GM20431 (cell line): ENCODE measurements around the gene C1QL1.

Source experiments
- in situ Hi-C: fragments of 300-500 bp; cut with MseI, MboI; formaldehyde crosslinking; loops from one replicate; pipeline ENCODE4 v1.15.0; 2020; ENCODE audit warnings: low sequenced_read_pairs; ENCODE audit not compliant: unreplicated experiment

The C1QL1 gene

DNA sequence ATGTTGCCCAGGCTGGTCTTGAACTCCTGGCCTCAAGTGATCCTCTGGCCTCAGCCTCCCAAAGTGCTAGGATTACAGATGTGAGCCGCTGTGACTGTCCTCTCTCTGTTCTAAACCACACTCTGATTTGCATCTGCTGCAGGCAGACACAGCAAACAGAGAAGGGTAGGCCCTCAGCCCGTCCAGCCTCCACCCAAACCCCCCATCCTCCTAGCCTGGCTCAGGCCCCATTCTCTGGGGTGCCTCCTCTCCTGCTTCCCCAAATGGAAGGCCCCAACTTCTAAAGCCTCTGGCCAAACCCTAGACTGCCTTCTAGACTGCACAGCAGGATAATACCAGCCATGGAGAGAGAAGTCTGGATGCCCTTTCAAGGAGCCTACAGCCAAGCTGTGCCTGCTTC lies 48.7 kb downstream of the C1QL1 start:
- in situ Hi-C loops = loop anchor here (25.0 kb wide), 1 partner anchor 193 kb away; no protein-coding TSS in a partner anchor

DNA sequence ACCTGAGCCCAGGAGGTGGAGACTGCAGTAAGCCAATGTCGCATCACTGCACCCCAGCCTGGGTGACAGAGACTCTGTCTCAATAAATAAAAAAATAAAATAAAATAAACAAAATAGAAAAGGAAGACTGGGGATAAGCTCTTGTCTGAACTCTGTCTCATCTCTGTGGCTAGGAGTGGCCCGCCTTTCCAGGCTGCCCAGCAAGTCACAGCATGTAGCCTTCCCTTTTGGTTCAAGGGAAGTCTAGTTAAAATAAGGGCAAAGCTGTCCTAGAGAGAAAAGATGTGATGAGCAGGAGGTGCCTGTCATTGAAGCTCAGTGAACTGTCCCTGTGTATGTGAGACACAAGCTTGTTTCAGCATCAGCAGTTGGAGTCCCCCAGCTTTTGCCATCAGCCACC lies 50.1 kb downstream of the C1QL1 start:
- in situ Hi-C loops = loop anchor here (25.0 kb wide), 1 partner anchor 194 kb away; no protein-coding TSS in a partner anchor

DNA sequence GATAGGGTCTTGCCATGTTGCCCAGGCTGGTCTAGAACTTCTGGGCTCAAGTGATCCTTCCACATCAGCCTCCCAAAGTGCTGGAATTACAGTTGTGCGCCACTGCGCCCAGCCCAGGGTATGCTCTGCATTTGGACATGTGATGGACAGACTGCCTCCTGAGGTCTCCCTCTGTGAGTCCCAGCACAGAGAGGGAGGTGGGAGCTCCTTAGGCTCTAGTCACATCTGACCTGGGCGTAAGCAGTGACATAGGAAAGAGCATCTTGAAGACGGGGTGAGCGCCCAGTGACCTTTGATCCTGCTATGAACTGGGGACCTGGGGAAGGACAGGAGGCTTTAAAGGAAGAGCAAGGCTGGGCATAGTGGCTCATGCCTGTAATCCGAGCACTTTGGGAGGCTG lies 50.6 kb downstream of the C1QL1 start:
- in situ Hi-C loops = loop anchor here (25.0 kb wide), 1 partner anchor 195 kb away; no protein-coding TSS in a partner anchor

DNA sequence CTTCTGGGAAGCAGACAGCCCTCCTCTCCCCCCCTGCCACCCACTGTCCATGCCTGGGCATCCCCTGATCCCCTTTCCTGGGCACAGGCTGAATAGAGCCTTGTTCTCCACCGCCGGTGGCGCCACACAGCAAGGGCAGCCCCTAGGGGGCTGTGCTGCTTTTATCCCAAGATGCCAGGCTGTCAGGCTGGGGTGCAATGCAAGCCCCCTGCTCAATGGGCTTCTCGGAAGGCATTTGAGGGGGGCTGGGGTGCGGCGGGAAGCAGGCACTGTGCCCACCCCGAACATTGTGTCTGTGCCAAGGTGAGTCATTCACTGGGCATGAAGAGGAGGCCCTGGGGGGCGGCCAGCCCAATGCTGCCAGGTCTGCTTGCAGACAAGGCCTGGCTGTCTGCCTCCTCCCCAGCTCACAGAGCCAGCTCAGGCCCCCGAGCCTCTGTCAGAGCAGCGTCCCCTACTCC lies 51.3 kb downstream of the C1QL1 start:
- in situ Hi-C loops = loop anchor here (25.0 kb wide), 1 partner anchor 195 kb away; no protein-coding TSS in a partner anchor

DNA sequence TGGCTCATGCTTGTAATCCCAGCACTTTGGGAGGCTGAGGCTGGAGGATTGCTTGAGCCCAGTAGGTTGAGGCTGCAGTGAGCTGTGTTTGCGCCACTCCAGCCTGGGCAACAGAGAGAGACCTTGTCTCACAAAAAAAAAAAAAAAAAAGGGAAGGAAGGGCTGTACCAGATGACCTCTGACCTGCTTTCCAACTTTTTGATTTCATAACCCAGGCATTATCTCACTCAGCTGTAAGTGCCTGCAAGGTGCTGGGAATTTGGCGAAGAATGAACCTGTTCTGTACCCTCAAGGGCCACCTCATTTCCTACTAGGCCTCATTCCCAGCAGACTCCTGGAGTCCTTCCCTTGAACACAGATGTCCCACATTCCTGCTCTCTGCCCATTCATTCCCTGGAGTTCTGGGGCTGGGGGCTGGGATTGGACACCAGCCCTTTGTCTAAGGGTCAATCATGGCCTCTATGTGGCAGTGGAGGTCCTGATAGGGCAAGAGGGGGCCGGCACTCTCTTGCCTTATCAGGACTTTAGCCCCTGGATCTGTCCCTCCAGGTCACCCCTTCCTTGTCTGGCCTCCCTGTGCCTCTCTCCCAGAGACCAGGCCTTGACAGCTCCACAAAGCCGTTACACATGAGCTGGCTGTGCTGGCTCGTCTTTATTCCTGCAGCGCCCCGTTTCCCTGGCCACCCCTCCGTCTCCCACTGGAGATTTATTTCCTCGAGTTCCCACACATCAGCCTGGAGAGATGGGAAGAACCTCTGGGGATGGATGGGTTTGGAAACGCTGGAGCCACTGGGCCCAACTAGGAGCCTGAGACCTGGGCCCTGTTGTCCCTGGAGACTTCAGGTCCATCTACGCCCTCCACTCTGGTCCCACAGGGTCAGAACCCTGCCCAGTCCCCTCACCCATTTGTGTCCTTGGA lies 52.0 kb downstream of the C1QL1 start:
- in situ Hi-C loops = loop anchor here (25.0 kb wide), 1 partner anchor 196 kb away; no protein-coding TSS in a partner anchor

DNA sequence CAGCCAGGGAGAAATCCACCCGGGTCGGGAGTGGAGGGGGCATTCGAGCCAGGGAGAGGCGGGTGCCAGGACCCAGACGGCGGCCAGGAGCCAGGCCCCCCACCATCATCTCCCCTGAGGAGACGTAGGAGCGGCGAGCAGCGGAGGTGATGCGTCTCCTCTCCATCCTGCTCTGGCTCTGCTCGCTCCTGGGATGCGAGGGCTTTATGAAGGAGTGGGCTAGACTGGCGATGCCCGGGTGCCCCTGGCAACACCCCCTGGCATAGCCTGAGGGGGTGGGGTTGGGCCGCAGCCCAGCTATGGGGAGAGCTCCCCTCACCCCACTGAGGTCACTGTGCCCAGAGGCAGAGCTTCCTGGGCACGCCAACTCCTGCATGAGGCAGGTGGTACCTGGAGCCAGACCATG lies 52.8 kb downstream of the C1QL1 start, which contains the start of gene GFAP:
TSS of gene GFAP (minus strand) at position 180 of the 406 bp plus-strand sequence. CDS start at position 166, 14 bp downstream.
- in situ Hi-C loops = loop anchor here (25.0 kb wide), 1 partner anchor 197 kb away; no protein-coding TSS in a partner anchor

DNA sequence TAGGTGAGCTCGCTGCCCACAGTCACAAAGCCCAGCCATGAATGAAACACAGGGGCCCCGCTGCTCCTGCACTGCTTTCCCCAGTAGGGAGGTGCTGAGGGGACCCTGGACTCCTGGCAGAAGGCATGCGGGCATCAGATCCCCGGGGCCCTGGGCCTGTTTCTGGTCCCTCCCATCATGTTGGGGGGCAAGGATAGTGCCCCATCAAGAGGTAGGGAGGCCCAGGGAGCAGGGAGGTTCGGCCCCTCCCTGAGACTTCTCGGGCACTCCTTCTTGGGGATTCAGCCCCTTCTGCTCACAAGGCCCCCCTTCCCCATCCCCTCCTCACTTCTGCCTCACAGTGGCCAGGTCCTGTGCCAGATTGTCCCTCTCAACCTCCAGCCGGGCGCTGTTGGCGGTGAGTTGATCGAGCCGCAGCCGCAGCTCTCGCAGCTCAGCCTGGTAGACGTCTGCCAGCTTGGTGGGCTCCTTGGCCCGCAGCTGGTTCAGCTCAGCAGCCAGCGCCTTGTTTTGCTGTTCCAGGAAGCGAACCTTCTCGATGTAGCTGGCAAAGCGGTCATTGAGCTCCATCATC lies 53.3 kb downstream of the C1QL1 start:
- in situ Hi-C loops = loop anchor here (25.0 kb wide), 1 partner anchor 198 kb away; no protein-coding TSS in a partner anchor

DNA sequence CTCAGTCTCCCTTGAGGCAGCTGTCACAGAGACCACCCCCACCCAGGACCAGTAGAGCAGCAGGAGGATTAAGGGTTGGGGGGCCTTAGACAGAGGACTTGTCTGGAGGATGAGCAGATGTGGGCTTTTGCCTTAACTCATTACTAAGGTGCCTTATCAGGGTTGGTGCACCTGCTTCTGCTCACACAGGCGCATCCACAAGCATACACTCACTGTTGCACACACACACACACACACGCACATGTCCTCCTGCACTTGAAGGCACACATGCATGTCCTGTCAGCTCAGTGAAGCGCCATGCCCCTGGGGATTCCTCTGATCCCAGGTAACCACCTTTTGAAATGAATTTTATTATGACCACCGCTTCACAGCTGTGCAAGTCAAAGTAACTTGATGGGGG lies 54.0 kb downstream of the C1QL1 start:
- in situ Hi-C loops = loop anchor here (25.0 kb wide), 1 partner anchor 198 kb away; no protein-coding TSS in a partner anchor

DNA sequence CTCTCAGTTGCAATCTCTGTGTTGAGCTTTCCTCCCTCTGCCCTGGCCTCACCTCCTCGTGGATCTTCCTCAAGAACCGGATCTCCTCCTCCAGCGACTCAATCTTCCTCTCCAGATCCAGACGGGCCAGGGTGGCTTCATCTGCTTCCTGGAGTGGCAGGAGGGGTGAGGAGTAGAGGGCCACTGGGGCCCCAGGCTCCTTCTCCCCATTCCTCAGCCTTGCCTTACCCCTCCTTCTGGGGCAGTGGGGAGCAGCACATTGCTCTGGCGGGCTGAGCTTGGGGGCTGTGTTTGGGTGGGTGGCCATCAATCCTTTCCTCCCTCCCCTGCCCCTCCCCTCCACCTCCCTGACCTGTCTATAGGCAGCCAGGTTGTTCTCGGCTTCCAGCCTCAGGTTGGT lies 54.4 kb downstream of the C1QL1 start:
- in situ Hi-C loops = loop anchor here (25.0 kb wide), 1 partner anchor 199 kb away; no protein-coding TSS in a partner anchor

DNA sequence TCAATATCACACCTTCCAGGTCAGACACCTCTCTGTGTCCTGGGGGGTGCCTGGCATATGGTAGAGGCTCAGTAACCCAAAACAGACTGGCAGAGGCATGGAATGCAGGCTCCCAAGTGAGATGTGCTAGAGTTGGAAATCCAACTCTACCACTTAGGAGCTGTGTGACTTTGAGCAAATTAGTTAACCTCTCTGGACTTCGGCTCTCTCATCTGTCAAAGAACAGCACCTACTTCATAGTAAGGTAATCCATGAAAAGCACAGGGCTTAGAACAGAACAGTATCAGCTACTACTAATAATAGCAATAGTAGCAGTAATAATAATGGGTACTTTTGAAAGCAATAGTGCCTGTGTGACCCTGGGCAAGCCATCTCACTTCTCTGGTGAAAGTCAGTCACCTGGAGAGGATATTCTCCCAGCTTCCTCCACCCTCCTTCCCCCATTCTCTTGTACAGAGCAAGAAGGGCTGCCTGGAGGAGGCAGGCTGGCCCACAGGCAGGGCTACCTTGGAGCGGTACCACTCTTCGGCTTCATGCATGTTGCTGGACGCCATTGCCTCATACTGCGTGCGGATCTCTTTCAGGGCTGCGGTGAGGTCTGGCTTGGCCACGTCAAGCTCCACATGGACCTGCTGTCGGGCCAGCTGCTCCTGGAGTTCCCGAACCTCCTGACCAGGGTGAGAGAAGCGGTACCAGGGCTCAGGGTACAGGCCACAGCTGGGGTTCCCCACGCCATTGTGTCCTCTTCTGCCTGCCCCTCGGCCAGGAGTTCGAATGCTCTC lies 55.1 kb downstream of the C1QL1 start:
- in situ Hi-C loops = loop anchor here (25.0 kb wide), 1 partner anchor 199 kb away; no protein-coding TSS in a partner anchor

DNA sequence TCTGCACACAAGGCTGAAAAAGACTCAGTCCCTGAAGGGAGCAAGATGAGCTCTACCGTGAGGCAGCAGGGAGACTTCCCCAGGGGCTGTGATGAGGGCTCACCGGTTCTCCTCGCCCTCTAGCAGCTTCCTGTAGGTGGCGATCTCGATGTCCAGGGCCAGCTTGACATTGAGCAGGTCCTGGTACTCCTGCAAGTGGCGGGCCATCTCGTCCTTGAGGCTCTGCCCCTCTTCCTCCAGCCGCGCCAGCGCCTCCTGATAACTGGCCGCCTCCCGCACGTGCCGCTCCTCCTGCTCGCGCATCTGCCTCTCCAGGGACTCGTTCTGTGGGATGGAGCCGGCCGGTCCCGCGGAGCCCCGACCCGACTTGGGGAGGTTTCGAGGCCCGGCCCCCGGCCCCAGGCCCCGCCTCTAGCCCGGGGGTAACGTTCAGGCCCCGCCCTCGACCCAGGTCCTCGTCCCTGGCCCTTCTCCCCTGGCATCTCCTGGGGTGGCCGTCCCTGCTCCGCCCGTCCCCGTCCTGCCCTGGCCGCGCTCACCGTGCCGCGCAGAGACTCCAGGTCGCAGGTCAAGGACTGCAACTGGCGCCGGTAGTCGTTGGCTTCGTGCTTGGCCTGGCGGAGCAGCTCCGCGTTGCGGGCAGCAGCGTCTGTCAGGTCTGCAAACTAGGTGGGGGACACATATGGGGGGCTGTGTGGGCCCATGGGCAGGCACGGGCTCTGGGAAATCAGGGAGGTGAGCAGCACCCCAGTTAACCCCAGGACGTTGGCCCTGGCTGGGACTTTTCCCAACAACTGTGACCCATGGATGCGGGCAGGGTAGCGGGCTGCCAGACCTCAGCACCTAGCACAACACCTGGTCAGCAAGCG lies 56.7 kb downstream of the C1QL1 start:
- in situ Hi-C loops = loop anchor here (25.0 kb wide), 1 partner anchor 201 kb away; no protein-coding TSS in a partner anchor

DNA sequence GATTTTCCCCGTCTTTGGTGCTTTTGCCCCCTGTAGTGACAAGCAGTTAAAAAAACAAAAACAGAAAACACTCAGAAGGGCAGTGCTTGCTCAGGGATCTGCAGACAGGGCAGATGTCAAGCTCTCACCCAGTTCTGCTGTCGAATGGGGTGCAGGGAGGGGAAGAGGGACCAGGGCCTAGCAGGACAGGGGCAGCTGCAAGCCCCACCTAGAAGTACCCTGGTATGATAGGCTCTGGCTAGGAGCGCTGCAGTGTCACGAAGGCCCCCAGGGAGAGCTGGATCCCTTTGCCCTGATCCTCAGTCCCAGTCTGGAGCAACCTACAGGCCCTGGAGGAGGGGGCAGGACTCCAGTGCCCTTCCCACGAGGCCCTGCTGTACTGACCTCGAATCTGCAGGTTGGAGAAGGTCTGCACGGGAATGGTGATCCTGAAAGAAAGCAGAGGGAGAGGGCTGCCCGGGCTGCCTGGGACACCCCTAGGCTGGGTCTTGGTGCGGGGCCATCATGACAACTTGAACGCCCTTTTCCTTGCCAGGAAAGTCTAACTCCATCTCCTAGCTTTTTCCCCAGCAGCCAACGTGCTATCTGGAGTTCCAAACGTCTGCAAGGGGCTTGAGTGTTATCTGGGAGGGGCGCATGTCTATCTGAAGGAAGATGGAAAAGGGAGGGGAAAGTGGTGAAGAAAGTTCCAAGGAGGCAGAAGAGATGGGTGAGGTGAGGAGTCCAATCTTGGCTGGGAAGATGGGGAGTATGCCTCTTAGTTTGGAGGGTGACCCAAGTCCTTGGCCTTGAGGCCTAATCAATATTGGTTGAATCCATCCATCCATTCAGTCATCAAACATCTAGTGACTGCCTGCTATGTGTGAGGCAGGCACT lies 57.6 kb downstream of the C1QL1 start:
- in situ Hi-C loops = loop anchor here (25.0 kb wide), 1 partner anchor 202 kb away; no protein-coding TSS in a partner anchor
